Gastroesophageal sphincter (tissue), 3 donors: ENCODE data around the gene CRYBG3.

Experiments used
- CTCF ChIP-seq, 4 experiments: fragments of 200-600 bp in 2 of 4; fragments of 450-650 bp in 2 of 4; sonication (generic) in 1 of 4; IDR thresholded peaks; one replicate each; pipeline ENCODE4 v1.5.1; 2017 to 2019; ENCODE audit warnings: antibody characterized with exemption in 4 of 4, mild to moderate bottlenecking in 2 of 4, moderate library complexity in 2 of 4
- EP300 ChIP-seq: sonication (generic); formaldehyde crosslinking; IDR thresholded peaks from one replicate; pipeline ENCODE4 v1.6.1; 2017; ENCODE audit warnings: antibody characterized with exemption, mild to moderate bottlenecking
- POLR2AphosphoS5 ChIP-seq: sonication (generic); formaldehyde crosslinking; IDR thresholded peaks from one replicate; pipeline ENCODE4 v1.6.1; 2017; ENCODE audit warnings: antibody characterized with exemption

- TF ChIP-seq CTCF (IDR thresholded peaks at IDR 0.05): no peak
- TF ChIP-seq EP300: no peak
- TF ChIP-seq POLR2AphosphoS5: no peak
Observed at GRCh38 chr3:97889814-97890213, 68.0 kb downstream of the CRYBG3 start.
